ENCODE measurements around the gene SNTB2. TPM values are rescaled to one million over a fixed set of nuclear protein-coding genes. Genes with fewer than 3 reads are reported as not detected.
"Not testable (repeated sequence)": the region's sequence is repeated elsewhere in the genome, so short reads cannot be mapped to it uniquely, and the experiment has no call there.

The SNTB2 gene
- total RNA-seq, 4 donors from 2014 or later, result 13.3 to 36.8 (median 33.0) TPM

- TF ChIP-seq CTCF (IDR thresholded peaks at IDR 0.05 in 4 of 5, conservative IDR thresholded peaks at IDR 0.05 in 1 of 5) (no peak), POLR2A (IDR thresholded peaks at IDR 0.05) (no peak)
- DNase-seq, result no peak
- Histone ChIP-seq H3K27ac (peak overlapping the region in 1 of 4 donors; percentile 23), H3K36me3 (no peaks in the 10 kb centered on the region), H3K27me3 (no peaks in the 10 kb centered on the region), H3K4me3 (no peak overlapping the region), H3K4me1 (peaks cover 7 to 9% of the 10 kb centered on the region in 2 donors), H3K9me3 (no peaks in the 10 kb centered on the region)
- intact Hi-C loops (cut with DNase I; ENCODE audit: low total_unique reads) (no loop called here), in situ Hi-C loops (cut with MboI; ENCODE audit: low sequenced_read_pairs in 4 of 4) (loop anchor here in 3 of 4 donors (10.0 to 25.0 kb wide), 3 partner anchors 122 to 747 kb away; partner anchors contain the start of gene ZFP90 (in 1 of the 3))
- no peak for ATAC-seq
Measured at GRCh38 chr16:69283851-69284250, 96.9 kb downstream of the SNTB2 start.

- no peaks in the 10 kb centered on the region for H3K9me3 ChIP-seq
- H3K4me1 ChIP-seq, result peaks cover 7 to 9% of the 10 kb centered on the region in 2 donors
- no peaks in the 10 kb centered on the region for H3K36me3 ChIP-seq
- no peak for ATAC-seq
- DNase-seq, result no peak
- TF ChIP-seq POLR2A (IDR thresholded peaks at IDR 0.05) (no peak), CTCF (IDR thresholded peaks at IDR 0.05 in 4 of 5, conservative IDR thresholded peaks at IDR 0.05 in 1 of 5) (no peak)
- no peak overlapping the region for H3K27ac ChIP-seq
- in situ Hi-C loops (cut with MboI; ENCODE audit: low sequenced_read_pairs in 4 of 4) (loop anchor here (5.0 to 25.0 kb wide), 4 partner anchors 123 to 748 kb away; partner anchors contain the start of gene ZFP90 (in 1 of the 4)), intact Hi-C loops (cut with DNase I; ENCODE audit: low total_unique reads) (loop anchor here (5.0 kb wide), 1 partner anchor 383 kb away; no protein-coding TSS in a partner anchor)
- H3K4me3 ChIP-seq, result no peak overlapping the region
- H3K27me3 ChIP-seq, result no peaks in the 10 kb centered on the region
Measured at GRCh38 chr16:69285240-69285639, 98.3 kb downstream of the SNTB2 start.

GRCh38 chr16:69286941-69287713, 100.2 kb downstream of the SNTB2 start:
- TF ChIP-seq POLR2A (IDR thresholded peaks at IDR 0.05) (no peak), CTCF (IDR thresholded peaks at IDR 0.05 in 4 of 5, conservative IDR thresholded peaks at IDR 0.05 in 1 of 5) (peak; percentile 46 to 77 (median 69))
- peak; percentile 76 to 93 for DNase-seq
- Histone ChIP-seq H3K4me1 (peaks cover 7 to 9% of the 10 kb centered on the region in 2 donors), H3K27ac (peak overlapping the region; percentile 48 to 80 (median 70)), H3K36me3 (no peaks in the 10 kb centered on the region), H3K4me3 (no peak overlapping the region), H3K27me3 (no peaks in the 10 kb centered on the region), H3K9me3 (no peaks in the 10 kb centered on the region)
- in situ Hi-C loops (cut with MboI; ENCODE audit: low sequenced_read_pairs in 4 of 4) (loop anchor here (5.0 to 25.0 kb wide), 4 partner anchors 125 to 750 kb away; partner anchors contain the start of gene ZFP90 (in 1 of the 4)), intact Hi-C loops (cut with DNase I; ENCODE audit: low total_unique reads) (loop anchor here (1.0 to 5.0 kb wide), 3 partner anchors 100 to 385 kb away; partner anchors contain the start of gene SNTB2)
- ATAC-seq, result peak; percentile 97 to 98

GRCh38 chr16:69291657-69292056, 104.7 kb downstream of the SNTB2 start:
- H3K9me3 ChIP-seq; H3K4me3 ChIP-seq; H3K36me3 ChIP-seq; H3K27ac ChIP-seq; H3K27me3 ChIP-seq; DNase-seq; ATAC-seq; H3K4me1 ChIP-seq; intact Hi-C loops (cut with DNase I; ENCODE audit: low total_unique reads): not testable (repeated sequence)
- in situ Hi-C loops (cut with MboI; ENCODE audit: low sequenced_read_pairs in 4 of 4), result loop anchor here in 2 of 4 donors (25.0 kb wide), 2 partner anchors 129 to 754 kb away; partner anchors contain the start of gene ZFP90 (in 1 of the 2)

- ATAC-seq (no peak), DNase-seq (no peak)
- intact Hi-C loops (cut with DNase I; ENCODE audit: low total_unique reads), result no loop called here
- no peak for TF ChIP-seq CTCF (IDR thresholded peaks at IDR 0.05 in 4 of 5, conservative IDR thresholded peaks at IDR 0.05 in 1 of 5)
- TF ChIP-seq POLR2A (IDR thresholded peaks at IDR 0.05), result no peak
- Histone ChIP-seq H3K4me3 (no peak overlapping the region), H3K27ac (no peak overlapping the region), H3K9me3 (no peaks in the 10 kb centered on the region), H3K4me1 (no peaks in the 10 kb centered on the region), H3K27me3 (no peaks in the 10 kb centered on the region), H3K36me3 (no peaks in the 10 kb centered on the region)
- in situ Hi-C loops (cut with MboI; ENCODE audit: low sequenced_read_pairs in 4 of 4), result loop anchor here in 2 of 4 donors (25.0 kb wide), 2 partner anchors 131 to 756 kb away; partner anchors contain the start of gene ZFP90 (in 1 of the 2)
Measured at GRCh38 chr16:69293401-69293800, 106.4 kb downstream of the SNTB2 start.
